Motor neuron (in vitro differentiated cells): ENCODE measurements around the gene CCDC92B. TPM values are rescaled to one million over a fixed set of nuclear protein-coding genes. Genes with fewer than 3 reads are reported as not detected.
"Not testable (repeated sequence)": the region's sequence is repeated elsewhere in the genome, so short reads cannot be mapped to it uniquely, and the experiment has no call there.

Experiments
- ATAC-seq, 8 experiments: fragments of 200-7000 bp; cut with Tn5 transposase; replicated peaks in 6 of 8; 2 replicates each; pipeline ENCODE4 v1.8.0; 2021; ENCODE audit warnings: mild to moderate bottlenecking in 8 of 8, moderate library complexity in 8 of 8
- H3K27ac ChIP-seq, 2 donors: fragments of 250-450 bp; sonication (Bioruptor Pico); 2 replicates each; pipeline ENCODE4 v1.9.0; 2021; ENCODE audit warnings: antibody characterized with exemption in 2 of 2, mild to moderate bottlenecking in 2 of 2, moderate library complexity in 1 of 2
- H3K4me1 ChIP-seq, 2 donors: fragments of 250-450 bp; sonication (Bioruptor Pico); replicated peaks in 1 of 2; 2 replicates each; pipeline ENCODE4 v1.6.1; 2021; ENCODE audit warnings: antibody characterized with exemption in 2 of 2, mild to moderate bottlenecking in 2 of 2, moderate library complexity in 1 of 2
- H3K4me3 ChIP-seq, 5 donors: fragments of 250-450 bp; sonication (Bioruptor Pico); 2 replicates each; pipeline ENCODE4 v1.9.0; 2021; ENCODE audit warnings: antibody characterized with exemption in 5 of 5, mild to moderate bottlenecking in 5 of 5, moderate library complexity in 4 of 5
- WGBS, 10 experiments: fragments of 450-650 bp; shearing (Covaris generic); methylation state at CpG; one replicate each; pipeline ENCODE4 v1.0.0; 2022; 5-methylcytosine and 5-hydroxymethylcytosine counted together
- in situ Hi-C, 9 experiments: fragments of 400-800 bp; cut with MboI; loops; one replicate each; pipeline ENCODE4 v1.15.0; 2021; ENCODE audit warnings: low sequenced_read_pairs in 9 of 9, low pct_unique_long_range_greater_than_20kb in 2 of 9; ENCODE audit not compliant: unreplicated experiment in 9 of 9
- total RNA-seq, 8 experiments: library from RNA; unstranded; fragments of 300-600 nt; gene quantifications; 2 replicates each; pipeline versions ENCODE4 v1.2.3 to v1.2.4, GENCODE V29; 2022

CCDC92B gene
- total RNA-seq, 8 experiments from 2014 or later = 0.15 to 2.9 (median 1.2) TPM

- Histone ChIP-seq H3K27ac (no peak overlapping the region), H3K4me3 (no peak overlapping the region), H3K4me1 (no peaks in the 10 kb centered on the region)
- 68 to 97% (median 90%) methylated on average over 3 to 6 of the region's 22 CpGs; no CpG with 5 or more reads in 4 of the 10 experiments for WGBS, 10 experiments
- ATAC-seq = no peak
- in situ Hi-C loops = no loop called here
These were observed 47.3 kb downstream of the CCDC92B start for GRCh38 chr17:2701996-2702741.

- peak in 1 of 8 experiments; percentile 11 for ATAC-seq
- Histone ChIP-seq H3K4me3 (no peak overlapping the region), H3K4me1 (no peaks in the 10 kb centered on the region), H3K27ac (no peak overlapping the region)
- 95 to 100% methylated on average over 3 to 8 of the region's 41 CpGs; no CpG with 5 or more reads in 8 of the 10 experiments for WGBS, 10 experiments
- in situ Hi-C loops = no loop called here
These were observed 48.1 kb downstream of the CCDC92B start for GRCh38 chr17:2701161-2701995.

- WGBS, 10 experiments = 69 to 100% (median 97%) methylated on average over 2 to 7 of the region's 27 CpGs; no CpG with 5 or more reads in 7 of the 10 experiments
- no peak overlapping the region for H3K4me3 ChIP-seq
- no peak overlapping the region for H3K27ac ChIP-seq
- no peaks in the 10 kb centered on the region for H3K4me1 ChIP-seq
- no peak for ATAC-seq
- in situ Hi-C loops = no loop called here
These were observed 48.8 kb downstream of the CCDC92B start for GRCh38 chr17:2700491-2701141.

GRCh38 chr17:2700030-2700490 lies 49.4 kb downstream of the CCDC92B start:
- in situ Hi-C loops = no loop called here
- Histone ChIP-seq H3K4me3 (no peak overlapping the region), H3K27ac (no peak overlapping the region), H3K4me1 (no peaks in the 10 kb centered on the region)
- WGBS, 10 experiments = 60 to 100% (median 96%) methylated on average over 2 to 9 of the region's 20 CpGs; no CpG with 5 or more reads in 3 of the 10 experiments
- peak in 2 of 8 experiments; percentile 69 to 91 for ATAC-seq

GRCh38 chr17:2699216-2699805 lies 50.1 kb downstream of the CCDC92B start:
- H3K4me1 ChIP-seq, in situ Hi-C loops, H3K27ac ChIP-seq, H3K4me3 ChIP-seq: not testable (repeated sequence)
- 79 to 100% (median 90%) methylated on average over 2 to 16 of the region's 18 CpGs; no CpG with 5 or more reads in 1 of the 10 experiments for WGBS, 10 experiments
- peak in 2 of 8 experiments; percentile 17 to 42 for ATAC-seq

GRCh38 chr17:2697611-2698162 lies 51.8 kb downstream of the CCDC92B start:
- no peak for ATAC-seq
- Histone ChIP-seq H3K27ac (no peak overlapping the region), H3K4me1 (no peaks in the 10 kb centered on the region), H3K4me3 (no peak overlapping the region)
- 94 to 98% methylated on average over 8 to 13 of the region's 40 CpGs; no CpG with 5 or more reads in 8 of the 10 experiments for WGBS, 10 experiments
- in situ Hi-C loops = no loop called here

GRCh38 chr17:2695961-2696760 lies 53.3 kb downstream of the CCDC92B start:
- in situ Hi-C loops = no loop called here
- no peaks in the 10 kb centered on the region for H3K4me1 ChIP-seq
- no peak overlapping the region for H3K27ac ChIP-seq
- H3K4me3 ChIP-seq = no peak overlapping the region
- 60 to 100% (median 80%) methylated on average over 1 to 5 of the region's 36 CpGs; no CpG with 5 or more reads in 4 of the 10 experiments for WGBS, 10 experiments
- ATAC-seq = no peak

GRCh38 chr17:2695243-2695960 lies 54.0 kb downstream of the CCDC92B start:
- no peak for ATAC-seq
- WGBS, 10 experiments = 100% methylated on average over 1 to 2 of the region's 28 CpGs; no CpG with 5 or more reads in 8 of the 10 experiments
- no peak overlapping the region for H3K4me3 ChIP-seq
- in situ Hi-C loops = no loop called here
- H3K27ac ChIP-seq = no peak overlapping the region
- peaks cover 0 to under 1% of the 10 kb centered on the region in 2 donors for H3K4me1 ChIP-seq

- H3K4me1 ChIP-seq = peaks cover 0 to 4% of the 10 kb centered on the region in 2 donors
- H3K4me3 ChIP-seq = no peak overlapping the region
- in situ Hi-C loops = no loop called here
- WGBS, 10 experiments = no CpG with 5 or more reads among the region's 42 CpGs
- H3K27ac ChIP-seq = no peak overlapping the region
- ATAC-seq = no peak
These were observed 54.8 kb downstream of the CCDC92B start for GRCh38 chr17:2694381-2695242.

- 79 to 100% (median 91%) methylated on average over 1 to 7 of the region's 37 CpGs; no CpG with 5 or more reads in 7 of the 10 experiments for WGBS, 10 experiments
- H3K4me1 ChIP-seq = peaks cover 0 to 4% of the 10 kb centered on the region in 2 donors
- H3K4me3 ChIP-seq = no peak overlapping the region
- ATAC-seq = peak in 1 of 8 experiments; percentile 6
- H3K27ac ChIP-seq = no peak overlapping the region
- in situ Hi-C loops = no loop called here
These were observed 55.7 kb downstream of the CCDC92B start for GRCh38 chr17:2693561-2694380.
